ENCODE results near the gene FAM25G.

DNA sequence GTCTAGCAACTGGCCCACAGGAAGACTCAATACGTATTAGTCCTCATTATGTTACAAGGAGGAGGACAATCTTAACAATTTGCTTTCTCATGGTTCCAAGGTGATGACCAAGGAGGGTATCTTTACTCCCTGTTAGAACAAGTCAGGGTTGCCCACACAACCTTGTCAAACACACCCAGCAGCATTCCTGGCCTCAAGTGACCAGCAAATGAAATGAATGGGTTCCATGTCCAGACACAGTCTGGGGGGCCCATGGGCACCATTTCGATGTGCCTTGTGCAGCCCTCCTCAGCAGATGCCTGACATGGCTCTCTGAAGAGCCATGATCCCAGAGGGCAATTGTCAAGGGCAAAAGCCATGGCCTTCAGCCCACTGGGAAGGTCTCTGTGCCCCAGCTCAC, 48.4 kb downstream of the FAM25G start:
- TF ChIP-seq ZNF155 (tag by site-specific recombination; IDR thresholded peaks at IDR 0.05) = no peak
- no peak for TF ChIP-seq CTCF (tag by site-specific recombination; IDR thresholded peaks at IDR 0.05)
- no peak for TF ChIP-seq ZNF211 (tag by site-specific recombination; IDR thresholded peaks at IDR 0.05; ENCODE audit: low read depth)
